GM21447 (cell line): ENCODE results near the gene IL22RA2.
"Not testable (repeated sequence)": the region's sequence is repeated elsewhere in the genome, so short reads cannot be mapped to it uniquely, and the experiment has no call there.

Source experiments
- ATAC-seq: cut with Tn5 transposase; IDR thresholded peaks from one replicate; pipeline ENCODE4 v1.9.1; 2021; ENCODE audit not compliant: unreplicated experiment

The IL22RA2 gene, protein sequence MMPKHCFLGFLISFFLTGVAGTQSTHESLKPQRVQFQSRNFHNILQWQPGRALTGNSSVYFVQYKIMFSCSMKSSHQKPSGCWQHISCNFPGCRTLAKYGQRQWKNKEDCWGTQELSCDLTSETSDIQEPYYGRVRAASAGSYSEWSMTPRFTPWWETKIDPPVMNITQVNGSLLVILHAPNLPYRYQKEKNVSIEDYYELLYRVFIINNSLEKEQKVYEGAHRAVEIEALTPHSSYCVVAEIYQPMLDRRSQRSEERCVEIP

DNA sequence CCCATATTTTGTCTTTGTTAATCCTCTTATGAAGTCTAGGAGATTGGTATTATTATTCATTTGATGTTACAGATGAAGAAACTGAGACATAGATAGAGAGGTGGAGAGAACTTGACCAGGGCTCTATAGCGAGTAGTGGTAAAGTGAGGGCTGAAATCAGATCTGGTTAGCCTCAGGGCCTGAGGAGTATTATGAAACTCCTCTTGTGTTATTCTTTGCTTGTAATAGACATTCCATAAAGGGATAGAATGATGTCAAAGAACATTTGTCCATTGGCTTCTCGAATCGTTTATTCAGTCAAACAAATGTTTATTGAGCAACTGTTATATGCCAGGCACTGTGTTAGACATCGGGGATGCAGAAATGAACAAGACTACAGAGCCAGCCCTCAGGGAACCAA lies at the start of gene IL22RA2:
TSS of gene IL22RA2 (minus strand) at position 144 of the 400 bp plus-strand sequence. CDS start 11,895 bp downstream, outside the sequence.
- no peak for ATAC-seq

DNA sequence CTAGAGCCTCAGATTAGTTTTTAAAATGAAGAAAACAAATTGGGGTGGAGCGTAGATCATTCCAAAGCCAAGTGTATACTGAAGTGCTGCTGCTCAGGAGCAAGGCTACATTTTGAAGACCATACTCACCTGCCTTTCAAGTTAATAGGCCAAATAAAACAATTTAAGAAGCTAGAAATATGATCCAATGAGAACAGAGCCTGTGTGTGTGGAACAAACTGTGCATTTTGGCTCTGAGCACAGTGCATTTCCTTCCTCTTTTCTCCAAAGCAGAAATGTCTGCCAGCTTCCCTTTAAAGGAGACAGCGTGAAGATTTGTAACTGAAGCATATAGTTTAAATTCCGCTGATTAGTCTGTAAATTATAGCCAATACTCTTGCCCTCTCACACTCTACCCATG lies 48.9 kb upstream of the IL22RA2 start:
- ATAC-seq, result no peak

DNA sequence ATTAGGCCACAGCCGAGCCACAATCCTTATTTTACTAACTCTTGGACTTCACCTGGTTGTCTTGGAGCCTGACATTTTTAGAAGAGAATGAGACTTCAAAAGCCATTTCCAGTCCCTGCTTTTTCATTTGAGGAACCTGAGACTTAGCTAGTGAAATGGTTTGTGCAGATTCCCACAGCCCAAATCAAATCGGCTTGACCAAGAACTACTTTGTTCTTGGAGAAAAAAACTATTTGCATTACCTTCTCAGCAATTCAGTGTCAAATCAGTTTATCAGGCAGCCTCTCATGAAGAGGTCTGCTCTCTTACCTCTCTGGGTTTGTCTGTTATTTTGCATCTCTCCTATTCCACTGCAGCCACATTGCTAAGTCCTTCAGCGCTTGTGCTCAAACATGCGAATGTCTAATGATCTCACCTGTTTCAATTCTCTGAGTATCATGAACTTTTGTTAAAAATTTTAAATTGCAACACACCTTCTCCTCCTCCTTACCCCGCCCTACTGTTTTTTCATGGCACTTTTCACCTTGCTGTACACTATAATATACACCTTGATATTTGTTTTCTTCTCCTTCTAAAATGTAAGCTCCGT lies 46.3 kb upstream of the IL22RA2 start:
- ATAC-seq, result no peak

DNA sequence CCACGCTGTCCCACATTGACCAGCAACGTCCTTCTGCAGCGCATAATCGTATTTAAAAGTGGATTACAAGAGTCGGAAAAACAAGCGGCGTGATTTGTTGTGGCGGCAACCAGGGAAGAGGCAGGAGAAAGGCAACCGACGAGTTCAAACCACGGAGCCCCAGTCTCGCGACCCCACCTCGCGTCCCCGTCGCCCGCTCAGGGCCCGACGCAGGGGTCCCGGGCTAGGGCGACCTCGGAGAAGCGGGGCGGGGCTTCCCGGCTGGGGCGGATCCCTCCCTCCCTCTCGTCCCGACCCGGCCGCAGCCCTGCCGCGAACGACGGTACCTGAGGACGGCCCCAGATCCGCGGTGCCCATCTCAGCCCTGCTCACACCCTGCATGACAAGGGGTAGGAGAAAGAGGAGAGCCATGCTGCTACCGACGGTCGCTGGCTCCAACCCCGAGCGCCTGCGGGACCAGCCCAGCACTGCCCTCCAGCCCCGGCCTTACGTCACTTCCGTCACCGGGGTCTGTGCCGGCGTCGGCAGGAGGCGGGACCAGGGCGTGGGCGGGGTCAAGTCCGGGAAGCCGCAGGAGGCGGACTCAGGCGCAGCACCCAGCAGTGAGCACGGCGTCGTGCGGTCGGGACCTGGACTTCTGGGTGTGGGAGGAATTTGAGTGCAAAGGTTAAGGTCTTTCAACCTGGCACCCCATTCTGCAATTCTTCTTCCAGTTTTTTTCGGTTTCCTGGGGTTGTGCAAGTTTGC lies 45.6 kb upstream of the IL22RA2 start, which contains the start of gene IFNGR1:
TSS of gene IFNGR1 (minus strand) at position 469 of the 747 bp plus-strand sequence. CDS start at position 411, 58 bp downstream.
- ATAC-seq, result peak; percentile 82

DNA sequence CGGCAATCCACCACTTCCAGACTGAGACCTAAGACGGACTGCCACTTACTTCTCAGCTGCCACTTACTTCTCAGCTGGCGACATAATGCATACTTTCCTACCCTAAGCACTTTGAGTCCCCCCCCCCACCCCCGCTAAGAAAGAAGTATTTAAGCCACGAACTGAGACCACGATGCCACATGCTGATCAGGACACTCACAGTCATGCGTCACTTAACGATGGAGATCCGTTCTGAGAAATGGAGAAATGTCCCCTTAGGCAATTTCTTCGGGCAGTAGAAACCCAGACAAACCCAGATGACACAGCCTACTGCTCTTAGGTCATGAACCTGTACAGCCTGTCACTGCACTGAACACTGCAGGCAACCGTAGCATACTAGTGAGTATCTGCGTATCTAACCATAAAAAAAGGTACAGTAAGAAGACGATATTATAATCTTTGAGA lies 45.1 kb upstream of the IL22RA2 start:
- peak; percentile 39 for ATAC-seq

DNA sequence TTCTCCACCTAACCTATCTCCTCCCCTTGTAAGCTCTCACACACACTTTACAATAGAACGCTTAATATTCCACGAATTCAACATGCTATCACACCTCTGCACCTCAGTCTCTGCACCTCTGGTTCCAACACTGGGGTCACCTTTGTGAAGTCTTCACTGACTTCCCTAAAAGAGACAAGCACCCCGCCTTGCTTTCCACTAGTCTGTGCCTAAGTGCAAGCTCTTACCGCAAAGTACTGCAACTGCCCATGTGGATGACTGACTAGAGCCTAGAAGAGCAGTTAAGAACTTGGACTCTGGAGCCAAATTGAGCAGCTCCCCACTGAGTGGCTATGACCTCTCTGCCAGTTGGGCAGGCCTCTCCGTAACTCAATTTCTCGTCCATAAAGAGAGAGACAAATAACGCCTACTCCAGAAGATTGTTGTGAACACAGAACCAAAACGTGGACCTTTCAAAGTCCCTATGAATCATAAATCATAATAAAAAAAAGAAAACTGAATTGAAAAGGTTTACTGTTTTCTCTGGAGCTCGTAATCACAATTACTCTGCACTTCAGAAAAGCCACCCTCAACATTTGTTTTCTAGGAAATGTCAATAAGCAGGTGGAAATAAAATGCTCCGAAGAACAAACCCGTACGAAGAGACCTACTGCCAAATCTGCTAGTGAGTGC lies 44.5 kb upstream of the IL22RA2 start:
- ATAC-seq, result no peak

DNA sequence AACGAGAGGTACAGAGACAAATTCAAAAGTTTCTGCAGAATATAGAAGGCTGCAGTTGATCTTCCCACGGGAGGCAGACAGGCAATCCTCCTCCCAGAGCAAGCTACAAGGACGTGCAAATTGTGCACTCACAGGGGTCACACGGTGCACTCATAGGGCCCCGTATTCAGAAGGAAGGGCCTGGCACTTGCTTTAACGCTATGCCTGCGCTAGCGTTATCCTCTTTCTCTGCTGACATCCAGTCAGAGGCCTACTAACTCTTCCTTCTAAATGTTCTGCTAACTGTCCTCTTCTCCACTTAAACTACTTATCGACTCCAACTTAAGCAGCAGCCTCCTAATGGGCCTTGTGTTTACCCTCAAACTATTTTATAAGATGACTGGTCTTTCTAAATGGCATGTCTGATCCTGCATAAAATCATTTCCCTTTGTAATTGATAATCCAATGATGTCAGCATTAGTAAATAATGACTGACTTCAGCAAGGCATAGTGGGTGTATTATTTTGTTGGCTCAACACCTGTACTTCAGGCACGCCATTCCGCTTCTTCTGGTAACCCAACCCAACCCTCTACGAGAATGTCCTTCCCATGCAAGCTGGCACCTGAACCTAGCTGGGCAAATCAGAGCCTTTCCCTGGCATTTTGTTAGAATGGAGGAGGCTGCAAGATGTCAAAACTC lies 43.6 kb upstream of the IL22RA2 start:
- no peak for ATAC-seq

DNA sequence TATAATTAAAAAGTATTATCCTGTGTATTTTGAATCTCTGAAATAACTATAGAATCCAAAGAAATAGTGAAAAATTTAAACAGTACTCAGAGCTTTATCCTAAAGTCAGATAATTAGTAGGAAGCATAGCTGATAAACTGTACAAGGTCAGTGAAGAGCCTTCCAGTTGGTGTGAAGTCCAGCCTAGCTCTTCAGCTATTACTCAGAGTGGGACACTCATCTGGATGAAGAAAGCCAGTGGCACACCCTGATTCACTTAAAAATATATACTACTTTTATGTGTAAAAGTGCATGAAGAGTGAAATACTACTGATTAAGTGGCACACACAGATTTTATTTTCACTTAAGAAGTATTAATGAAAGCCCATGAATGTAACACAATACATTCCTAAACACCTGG lies 42.7 kb upstream of the IL22RA2 start:
- ATAC-seq, result no peak

DNA sequence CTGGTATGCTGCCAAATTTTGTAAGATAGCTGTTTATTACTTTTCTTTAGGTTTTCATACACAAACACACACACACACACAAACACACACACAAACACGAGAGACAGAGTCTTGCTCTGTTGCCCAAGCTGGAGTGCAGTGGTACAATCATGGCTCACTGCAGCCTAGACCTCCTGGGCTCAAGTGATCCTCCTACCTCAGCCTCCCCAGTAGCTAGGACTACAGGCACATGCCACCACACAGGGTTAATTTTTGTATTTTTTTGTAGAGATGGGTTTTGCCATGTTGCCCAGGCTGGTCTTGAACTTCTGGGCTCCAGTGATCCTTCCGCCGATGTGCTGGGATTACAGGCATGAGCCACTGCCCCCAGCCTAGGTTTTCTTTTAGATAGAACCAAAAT lies 42.2 kb upstream of the IL22RA2 start:
- ATAC-seq, result not testable (repeated sequence)

DNA sequence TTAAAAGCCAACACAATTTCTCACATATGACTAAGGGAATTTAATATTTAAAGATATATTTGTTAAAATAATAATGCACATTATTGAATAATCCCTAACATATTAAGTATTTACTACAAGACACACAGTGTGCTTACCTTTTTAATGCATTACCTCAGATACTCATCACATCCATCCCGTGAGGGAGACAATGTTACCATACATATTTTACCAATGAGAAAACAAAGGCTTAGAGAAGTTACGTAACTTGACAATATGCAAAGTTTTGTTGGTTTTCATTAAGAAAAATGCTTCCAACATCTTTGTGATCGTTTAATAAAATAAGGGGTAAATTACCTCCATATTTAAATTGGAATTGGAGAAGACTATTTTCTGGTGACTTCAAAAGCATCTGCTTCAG lies 41.5 kb upstream of the IL22RA2 start:
- no peak for ATAC-seq

DNA sequence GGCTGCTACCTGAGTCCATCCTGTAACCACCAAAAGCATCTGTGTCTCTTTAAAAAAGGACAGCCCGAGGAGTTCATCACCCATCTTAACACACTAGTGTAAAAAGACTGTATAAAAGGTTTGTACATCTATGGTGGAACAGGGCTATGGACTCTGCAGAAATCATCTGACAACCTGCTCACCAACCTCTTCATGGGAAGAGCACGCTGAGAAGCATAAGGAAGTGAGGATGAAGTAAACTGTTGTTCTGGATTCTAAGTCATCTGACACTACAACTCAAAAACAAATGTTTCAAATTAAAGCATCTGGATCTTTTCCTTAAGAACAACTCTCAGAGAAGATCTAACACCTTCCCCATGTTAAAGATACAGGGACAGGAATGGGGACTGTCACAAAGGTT lies 40.4 kb upstream of the IL22RA2 start:
- no peak for ATAC-seq

DNA sequence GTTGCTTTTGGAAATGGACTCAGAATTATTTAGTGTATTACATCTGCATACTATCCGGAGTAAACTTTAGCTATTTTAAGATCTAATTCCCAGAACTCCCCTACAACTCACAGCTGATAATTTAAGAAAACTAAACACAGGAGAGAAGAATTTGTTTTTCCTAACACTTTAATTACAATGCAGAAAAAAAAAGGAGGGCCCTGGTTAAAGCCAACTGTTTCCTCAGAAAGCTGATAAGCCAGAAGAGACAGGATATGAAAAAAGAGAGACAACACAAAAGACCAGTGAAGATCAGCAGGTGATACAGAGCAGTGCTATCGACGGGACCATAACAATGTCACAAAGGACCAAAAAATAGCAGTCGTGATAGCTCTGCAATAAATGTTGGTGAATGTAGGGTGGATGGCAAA lies 39.9 kb upstream of the IL22RA2 start:
- ATAC-seq, result no peak

DNA sequence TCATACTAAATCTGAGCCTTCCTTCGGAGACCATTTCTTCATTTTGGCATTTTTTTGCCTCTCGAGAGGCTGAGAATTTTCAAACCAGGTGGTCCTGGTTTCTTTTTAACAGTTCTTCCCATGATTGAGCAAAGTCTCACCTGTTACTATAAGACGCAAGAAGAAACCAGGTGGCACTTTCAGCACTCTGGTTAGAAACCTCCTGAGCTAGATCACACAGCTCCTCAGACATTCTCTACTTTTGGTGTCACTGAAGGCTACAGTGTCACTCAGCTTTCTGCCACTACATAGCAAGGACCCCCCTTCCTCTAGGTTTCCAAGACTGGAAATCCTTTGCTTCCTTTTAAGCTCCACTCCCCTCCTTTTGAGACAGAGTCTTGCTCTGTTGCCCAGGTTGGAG lies 38.5 kb upstream of the IL22RA2 start:
- ATAC-seq, result no peak

DNA sequence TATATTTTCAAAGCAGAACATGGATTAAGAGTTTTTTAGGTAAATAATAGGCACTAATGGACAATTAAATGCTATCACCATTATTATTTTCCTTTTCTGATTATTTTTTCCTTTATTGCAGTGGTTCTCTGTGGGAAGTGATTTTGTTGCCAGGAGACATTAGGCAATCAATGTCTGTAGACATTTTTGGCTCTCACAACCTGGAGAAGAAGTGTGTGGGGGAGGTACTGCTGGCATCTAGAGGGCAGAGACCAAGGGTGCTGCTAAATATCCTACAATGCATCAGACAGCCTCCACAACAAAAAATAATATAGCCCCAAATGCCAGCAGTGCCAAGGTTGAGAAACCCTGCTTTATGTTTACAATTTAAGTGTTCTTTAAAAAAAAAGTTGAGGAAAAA lies 37.5 kb upstream of the IL22RA2 start:
- no peak for ATAC-seq

DNA sequence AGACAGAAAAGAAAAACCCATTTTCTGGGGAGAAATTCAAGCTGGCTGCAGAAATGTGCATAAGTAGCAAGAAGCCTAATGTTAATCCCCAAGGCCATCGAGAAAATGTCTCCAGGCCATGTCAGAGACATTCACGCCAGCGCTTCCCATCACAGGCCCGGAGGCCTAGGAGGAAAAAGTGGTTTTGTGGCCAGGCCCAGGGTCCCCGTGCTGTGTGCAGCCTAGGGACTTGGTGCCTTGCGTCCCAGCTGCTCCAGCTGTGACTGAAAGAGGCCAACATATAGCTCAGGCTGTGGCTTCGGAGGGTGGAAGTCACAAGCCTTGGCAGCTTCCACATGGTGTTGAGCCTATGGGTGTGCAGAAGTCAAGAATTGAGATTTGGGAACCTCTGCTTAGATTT lies 34.8 kb upstream of the IL22RA2 start:
- ATAC-seq, result no peak

DNA sequence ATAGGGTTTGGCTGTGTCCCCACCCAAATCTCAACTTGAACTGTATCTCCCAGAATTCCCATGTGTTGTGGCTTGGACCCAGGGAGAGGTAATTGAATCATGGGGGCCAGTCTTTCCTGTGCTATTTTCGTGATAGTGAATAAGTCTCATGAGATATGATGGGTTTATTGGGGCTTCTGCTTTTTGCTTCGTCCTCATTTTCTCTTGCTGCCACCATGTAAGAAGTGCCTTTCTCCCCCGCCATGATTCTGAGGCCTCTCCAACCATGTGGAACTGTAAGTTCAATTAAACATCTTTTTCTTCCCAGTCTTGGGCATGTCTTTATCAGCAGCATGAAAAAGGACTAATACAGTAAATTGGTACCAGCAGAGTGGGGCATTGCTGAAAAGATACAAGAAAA lies 34.0 kb upstream of the IL22RA2 start:
- ATAC-seq, result not testable (repeated sequence)

DNA sequence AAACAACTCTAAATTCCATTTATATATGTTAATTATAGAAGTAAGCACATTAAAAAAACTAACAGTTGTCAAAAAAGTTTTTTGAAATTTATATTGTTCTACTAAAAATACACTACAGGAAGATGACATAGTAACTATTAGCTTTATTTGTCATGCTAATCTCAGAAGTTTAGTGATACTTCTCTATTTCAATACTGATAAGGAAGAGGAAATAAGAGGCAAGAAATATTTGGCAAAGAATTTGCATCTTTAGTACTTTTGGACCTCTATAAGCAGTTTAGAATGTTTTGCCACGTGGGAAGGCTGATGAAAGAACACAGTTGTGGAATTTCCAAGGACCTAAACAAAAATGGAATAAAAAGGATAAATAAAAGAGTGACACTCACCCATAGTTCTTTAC lies 33.1 kb upstream of the IL22RA2 start:
- no peak for ATAC-seq

DNA sequence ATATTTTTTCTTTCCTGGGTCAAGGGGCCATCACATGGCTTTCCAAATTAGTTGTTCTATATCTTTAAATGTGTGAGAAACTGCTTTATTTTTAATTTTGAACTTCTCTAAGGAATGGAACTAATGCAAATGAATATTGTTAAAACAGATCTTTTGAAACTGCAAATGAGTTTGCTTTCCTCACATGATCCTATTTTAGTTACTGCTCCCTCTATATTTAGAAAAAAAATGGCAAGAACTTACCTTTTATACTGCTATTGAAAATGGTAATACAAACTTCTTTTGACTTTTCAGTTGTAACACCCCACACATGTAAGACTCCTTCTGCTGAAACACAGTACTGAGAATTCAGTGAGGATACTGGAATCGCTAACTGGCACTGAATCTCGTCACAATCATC lies 29.8 kb upstream of the IL22RA2 start:
- no peak for ATAC-seq

DNA sequence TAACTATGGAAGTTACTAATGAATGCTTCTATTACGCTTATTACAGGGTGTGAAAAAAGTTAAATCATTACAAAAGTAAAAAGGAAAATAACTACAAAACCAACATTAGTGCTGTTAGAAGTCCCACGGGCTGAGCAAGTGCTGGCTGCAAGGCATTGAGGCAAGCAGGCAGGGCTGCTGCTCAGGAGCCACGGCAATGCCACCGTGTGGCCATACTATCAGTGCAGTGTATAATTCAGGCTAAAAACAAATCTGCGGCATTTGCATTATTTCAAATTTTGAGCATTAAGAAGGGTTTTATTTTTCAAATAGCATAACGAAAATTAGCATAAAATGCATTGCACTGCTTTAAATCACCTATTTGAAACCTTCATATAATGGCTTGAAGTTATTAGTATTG lies 28.6 kb upstream of the IL22RA2 start:
- no peak for ATAC-seq

DNA sequence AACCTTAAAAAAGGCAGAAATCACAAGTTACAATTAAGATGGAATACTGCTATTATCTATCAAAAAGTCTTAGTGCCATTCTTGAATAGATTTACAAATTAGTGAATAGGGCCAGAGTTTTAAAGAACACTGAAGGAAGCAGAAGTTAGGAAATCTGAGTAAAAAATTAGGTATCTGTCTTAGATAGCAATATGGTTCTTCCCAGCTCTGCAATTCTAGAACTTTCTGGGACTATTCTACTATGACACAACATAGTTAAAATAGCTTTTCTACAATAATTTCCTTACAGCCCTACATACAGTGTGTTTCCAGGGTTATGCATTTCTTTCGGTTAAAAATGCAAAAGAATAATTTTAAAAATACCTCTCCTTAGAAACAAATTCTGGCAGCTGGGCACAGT lies 27.6 kb upstream of the IL22RA2 start:
- no peak for ATAC-seq

DNA sequence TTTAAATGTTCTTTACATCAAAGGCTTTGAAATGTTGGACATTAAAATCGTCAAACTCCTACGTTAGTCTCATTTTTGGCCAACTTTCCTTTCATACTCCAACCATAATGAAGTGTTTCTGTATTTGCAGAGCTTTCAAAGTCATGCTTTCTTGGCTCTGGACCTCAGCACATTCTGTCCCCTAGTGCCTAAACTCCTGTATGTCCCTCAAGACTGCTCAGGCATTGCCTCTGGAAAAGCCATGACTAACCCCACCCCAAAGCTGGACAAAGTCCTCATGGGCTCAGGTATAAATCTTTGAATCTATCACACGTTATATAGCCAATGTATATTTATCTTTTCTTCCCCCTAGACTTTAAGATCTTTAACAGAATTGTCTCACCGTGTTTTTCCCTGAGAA lies 26.8 kb upstream of the IL22RA2 start:
- no peak for ATAC-seq
